Measurements from ENCODE around the gene RASL10A.

RASL10A gene

DNA sequence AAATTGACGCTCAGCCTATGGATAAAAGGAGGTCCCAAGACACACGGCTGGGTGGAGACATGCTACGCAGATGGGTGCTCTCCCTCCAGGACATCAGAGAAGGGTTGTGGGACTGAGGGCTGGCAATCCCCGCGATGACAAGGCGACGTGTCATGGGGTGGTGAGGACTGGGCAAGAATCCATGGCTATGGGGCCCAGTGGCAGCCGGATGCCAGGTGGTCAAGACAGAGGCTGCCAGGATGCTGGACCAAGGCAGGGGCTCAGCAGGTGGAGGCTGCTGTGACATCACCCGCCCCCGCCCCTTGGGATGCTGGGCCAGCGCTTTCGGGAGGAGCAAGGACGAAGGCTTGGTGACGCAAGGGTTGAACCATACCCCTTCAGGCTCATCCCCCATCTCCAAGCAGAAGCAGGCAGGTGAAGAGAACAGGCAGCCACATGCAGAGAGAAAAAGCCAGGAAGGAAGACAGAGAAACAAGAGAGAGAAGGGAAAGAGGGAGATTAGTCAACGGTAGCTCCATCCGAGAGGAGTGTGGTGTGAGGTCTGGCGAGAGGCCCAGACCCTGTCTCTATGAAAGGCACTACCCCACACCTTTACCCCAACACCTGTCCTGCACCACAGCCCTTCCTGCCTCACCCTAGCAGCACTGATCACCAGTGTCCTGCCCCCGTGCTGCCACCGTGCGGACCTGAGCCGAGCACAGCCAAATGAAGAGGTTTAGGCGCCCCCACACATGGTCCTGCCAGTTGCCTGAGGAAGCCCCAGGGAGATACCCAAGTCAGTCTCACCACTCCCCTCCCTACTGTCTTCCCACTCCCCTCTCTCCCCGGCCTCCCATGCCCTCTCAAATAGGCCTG is 24.1 kb upstream of the RASL10A start:
- DNase-seq (ENCODE audit: extremely low spot score, insufficient read length, low read depth) (no peak), FAIRE-seq (no peak)

GRCh38 chr22:29338398-29338797 is 22.9 kb upstream of the RASL10A start:
- DNase-seq (ENCODE audit: extremely low spot score, insufficient read length, low read depth) (no peak), FAIRE-seq (no peak)

GRCh38 chr22:29337631-29338284 is 22.3 kb upstream of the RASL10A start:
- DNase-seq (ENCODE audit: extremely low spot score, insufficient read length, low read depth) = no peak
- FAIRE-seq = no peak

DNA sequence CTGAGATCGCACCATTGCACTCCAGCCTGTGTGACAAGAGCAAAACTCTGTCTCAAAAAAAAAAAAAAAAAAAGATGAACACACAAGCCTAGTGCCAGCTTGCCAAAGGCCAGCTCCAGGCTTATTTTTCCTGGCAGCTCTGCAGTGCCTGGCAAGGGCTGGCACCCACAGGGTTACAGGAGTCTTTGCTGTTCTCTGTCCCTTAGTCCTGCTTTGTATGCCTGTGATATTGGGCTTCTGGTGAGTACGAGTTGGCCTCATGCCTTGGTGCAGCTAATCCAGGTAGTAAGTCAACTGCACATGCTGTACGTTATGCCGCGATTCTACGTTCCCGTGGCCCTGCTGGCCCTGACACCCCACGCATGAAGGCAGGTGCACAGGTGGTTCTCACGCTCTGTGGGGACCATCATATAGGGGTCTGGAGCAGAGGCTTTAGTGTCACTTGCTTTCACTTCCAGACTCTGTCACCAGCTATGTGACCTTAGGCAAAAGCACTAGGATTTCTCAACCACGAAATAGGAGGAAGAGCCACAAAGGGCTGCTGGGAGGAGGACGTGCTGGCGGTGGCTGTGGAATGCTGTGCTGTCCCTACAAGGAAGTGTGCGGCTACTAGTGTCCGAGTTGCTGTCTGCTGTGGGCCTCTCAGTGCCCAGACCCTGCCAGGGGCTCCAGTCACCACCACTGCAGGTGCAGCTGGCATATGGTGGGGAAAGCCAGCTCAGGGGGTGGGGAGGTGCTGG is 21.4 kb upstream of the RASL10A start:
- FAIRE-seq (no peak), DNase-seq (ENCODE audit: extremely low spot score, insufficient read length, low read depth) (no peak)

DNA sequence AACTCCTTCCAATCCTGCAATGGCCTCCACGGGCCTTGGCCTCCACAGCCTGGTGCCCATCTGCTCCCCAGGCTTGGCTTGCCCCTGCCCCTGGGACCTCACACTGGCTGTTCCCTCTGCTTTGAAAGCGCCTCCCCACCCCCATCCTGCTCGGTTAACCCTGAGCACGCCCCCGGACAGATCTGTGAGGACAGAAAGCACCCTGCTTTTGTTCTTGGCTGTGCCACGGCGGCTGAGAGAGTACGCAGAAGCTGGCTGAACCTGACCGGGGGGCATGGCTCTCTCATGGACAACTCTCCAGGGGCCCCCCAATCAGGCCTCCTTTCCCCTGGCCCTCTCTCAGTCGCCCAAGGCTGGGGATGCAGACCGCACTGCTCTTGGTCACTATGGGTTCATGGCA is 20.2 kb upstream of the RASL10A start:
- DNase-seq (ENCODE audit: extremely low spot score, insufficient read length, low read depth) = no peak
- FAIRE-seq = no peak

- FAIRE-seq (no peak), DNase-seq (ENCODE audit: extremely low spot score, insufficient read length, low read depth) (no peak)
These were observed 19.3 kb upstream of the RASL10A start for GRCh38 chr22:29334696-29335344.

DNA sequence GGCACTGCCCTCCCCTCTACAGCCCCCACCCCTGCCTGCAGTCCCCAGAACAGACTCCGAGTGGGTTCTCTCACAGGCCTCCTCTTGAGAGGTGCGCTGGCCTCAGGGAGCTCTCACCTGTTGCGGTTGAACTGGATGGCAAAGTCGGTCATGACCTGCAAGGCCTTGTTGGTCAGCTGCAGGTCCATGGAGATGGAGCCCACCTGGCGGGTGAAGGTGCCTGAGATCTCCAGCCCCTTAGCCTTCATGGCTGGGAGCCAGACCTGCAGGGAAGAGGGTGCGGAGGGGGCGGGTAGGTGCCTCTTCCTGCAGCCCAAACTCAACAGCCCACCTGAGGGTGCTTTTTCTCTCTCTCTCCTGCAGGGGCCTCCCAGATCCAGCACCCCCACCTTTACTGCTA is 18.7 kb upstream of the RASL10A start:
- FAIRE-seq (no peak), DNase-seq (ENCODE audit: extremely low spot score, insufficient read length, low read depth) (no peak)

- FAIRE-seq (no peak), DNase-seq (ENCODE audit: extremely low spot score, insufficient read length, low read depth) (no peak)
These were observed 17.5 kb upstream of the RASL10A start for GRCh38 chr22:29332886-29333496.

- no peak for FAIRE-seq
These were observed 16.3 kb upstream of the RASL10A start for GRCh38 chr22:29331658-29332300.

DNA sequence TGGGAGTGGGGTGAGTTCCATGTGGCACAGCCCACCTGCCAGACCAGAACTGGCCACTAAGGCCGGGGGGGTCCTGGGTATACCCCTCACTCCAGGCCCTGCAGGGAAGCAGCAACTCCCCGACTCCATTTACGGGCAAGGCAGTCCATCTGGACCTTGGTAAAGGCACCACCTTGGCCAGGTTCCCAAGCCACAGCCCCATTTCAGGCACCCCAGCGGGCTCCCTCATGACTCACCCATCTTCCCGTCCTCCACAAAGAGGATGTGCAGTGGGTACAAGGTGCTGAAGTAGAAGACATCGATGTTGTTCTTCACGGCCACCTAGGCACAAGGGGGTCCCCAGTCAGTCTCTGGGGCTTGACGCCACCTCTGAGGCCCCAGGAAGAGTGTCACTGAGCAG is 15.7 kb upstream of the RASL10A start:
- DNase-seq (ENCODE audit: extremely low spot score, insufficient read length, low read depth) (no peak), FAIRE-seq (no peak)

More at GRCh38 chr22:29331658-29332300, 16.3 kb upstream of the RASL10A start:
- DNase-seq (ENCODE audit: extremely low spot score, insufficient read length, low read depth) = no peak

- DNase-seq (ENCODE audit: extremely low spot score, insufficient read length, low read depth) (no peak), FAIRE-seq (no peak)
These were observed 15.3 kb upstream of the RASL10A start for GRCh38 chr22:29330753-29331152.

DNA sequence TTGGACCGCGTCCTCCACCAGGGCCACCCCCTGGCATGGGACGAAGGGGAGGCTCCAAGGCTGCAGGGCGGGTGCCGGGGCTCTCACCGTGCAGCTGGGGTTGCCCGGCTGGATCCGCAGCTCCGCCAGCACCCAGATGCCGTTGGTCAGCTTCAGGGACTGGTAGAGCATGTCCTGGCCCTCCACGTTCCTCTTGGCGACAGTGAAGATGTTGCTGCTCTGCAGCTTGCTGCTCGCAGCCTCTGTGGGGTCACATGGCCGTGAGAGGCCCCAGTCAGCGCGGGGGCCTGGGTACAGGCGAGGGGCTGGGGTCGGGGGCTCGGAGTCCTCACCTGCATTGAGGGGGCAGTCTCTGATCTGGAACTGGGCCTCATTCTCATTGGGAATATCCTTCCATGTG is 14.8 kb upstream of the RASL10A start:
- DNase-seq (ENCODE audit: extremely low spot score, insufficient read length, low read depth) (no peak), FAIRE-seq (no peak)

DNA sequence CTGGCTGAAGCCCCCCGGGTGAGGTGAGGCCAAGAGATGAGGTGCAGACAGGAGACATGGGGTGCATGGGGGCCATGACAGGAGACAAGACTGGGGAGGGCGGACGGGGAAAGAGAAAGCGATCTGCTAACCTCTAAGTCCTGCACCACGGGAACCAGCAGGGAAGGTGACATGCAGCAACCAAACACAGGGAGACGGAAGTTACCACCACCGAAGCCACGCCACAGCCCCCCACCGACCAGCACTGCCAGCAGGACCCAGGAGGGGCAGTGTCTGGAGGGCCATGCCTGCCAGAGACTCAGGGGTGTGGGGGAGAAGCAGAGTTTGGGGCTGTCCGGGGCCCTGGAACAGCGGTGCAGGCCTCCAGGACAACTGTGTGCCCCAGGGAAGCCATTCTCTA is 14.1 kb upstream of the RASL10A start:
- no peak for DNase-seq (ENCODE audit: extremely low spot score, insufficient read length, low read depth)
- FAIRE-seq = no peak

- FAIRE-seq (no peak), DNase-seq (ENCODE audit: extremely low spot score, insufficient read length, low read depth) (no peak)
These were observed 13.3 kb upstream of the RASL10A start for GRCh38 chr22:29328566-29329500.

DNA sequence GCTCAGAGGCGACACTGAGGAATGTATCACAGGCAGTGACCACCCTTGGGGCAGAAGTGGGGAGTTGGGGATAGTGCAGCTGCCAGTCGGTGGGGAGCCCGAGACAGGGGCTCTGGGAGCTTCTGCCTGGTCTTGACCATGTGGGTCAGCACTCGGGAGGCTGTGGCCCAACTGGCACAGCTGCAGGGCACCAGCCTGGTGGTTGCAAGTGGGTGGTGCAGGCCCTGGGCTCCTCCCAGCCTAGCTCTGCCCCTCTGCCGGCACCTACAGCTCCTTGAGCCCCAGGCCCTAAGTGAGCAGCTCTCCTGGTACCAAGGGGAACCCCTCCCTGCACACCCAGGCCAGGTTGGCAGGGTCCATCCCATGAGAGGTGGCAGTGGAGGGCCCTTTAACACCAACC is 12.6 kb upstream of the RASL10A start:
- no peak for FAIRE-seq
- no peak for DNase-seq (ENCODE audit: extremely low spot score, insufficient read length, low read depth)

DNA sequence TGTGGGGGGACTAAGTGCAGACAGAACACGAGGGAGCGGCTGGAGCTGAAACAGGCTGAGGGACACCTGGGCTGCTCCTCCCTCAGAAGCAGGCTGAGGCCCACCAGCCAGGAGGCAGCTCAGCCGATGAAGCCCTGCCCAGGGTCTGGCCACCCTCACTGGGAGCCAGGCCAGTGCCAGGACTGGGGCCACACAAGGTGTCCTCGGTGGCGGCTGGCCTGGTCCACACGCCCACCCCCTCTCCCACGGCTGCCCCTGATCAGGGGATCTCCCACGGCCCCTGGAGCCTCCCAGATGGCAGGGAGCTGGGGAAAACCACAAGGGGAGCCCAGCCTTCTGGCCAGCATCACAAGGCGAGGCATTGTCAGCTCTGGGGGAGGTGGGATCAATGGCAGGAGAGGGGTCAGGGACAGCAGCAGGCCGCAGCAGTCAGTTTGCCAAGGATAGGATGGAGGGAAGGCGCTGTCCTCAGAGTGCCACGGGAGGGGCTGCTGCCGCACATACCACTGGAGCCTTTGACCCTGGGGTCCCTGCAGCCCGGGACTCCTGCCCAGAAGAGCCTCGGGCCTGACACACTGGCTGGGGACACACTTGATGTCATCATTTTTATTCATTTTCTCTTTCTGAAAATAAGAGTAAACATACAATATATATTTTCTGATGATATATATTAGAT is 11.7 kb upstream of the RASL10A start:
- FAIRE-seq (no peak), DNase-seq (ENCODE audit: extremely low spot score, insufficient read length, low read depth) (no peak)

DNA sequence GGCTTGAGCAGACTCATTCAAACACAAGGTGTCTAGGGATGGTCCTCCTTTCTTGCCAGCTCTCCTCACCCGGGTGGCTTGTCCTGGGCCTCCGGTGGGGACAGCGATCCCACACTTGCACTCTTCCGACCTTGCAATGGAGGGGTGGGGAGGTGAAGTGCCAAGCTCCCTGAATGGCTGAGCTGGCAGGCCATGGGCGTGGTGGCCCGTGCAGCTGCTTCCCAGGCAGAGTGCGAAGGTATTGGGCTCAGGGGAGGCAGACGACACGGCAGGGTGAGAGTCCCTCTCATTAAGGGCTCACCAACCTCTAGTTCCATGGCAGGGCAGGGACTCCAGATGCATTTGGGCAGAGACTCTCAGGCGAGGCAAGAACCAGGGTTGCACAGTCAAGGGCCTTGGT is 11.0 kb upstream of the RASL10A start:
- FAIRE-seq = no peak
- no peak for DNase-seq (ENCODE audit: extremely low spot score, insufficient read length, low read depth)

DNA sequence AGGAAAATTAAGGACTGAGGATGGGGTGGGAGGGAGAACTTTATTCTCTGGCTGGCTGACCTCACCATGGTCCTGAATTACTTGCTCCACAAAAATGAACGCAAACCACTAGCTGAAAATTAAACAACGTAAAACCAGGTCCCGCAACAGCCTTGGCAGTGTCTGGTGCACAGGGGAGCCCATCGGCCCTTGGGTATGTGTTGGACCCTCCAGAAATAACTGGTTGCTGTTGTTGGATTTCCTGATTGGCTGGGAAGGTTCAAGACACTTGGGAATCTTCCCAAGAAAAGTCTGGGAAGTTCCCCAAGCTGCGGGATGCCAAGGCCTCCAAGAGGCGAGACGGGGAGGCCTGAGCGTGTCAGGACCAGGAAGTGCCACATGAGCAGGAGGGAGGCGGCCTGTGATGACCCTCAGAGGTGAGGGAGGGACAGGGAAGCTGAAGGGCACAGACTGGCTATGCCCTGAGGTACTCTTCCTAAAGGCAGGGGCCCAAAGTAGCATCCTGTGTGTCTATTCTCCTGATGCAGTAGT is 10.4 kb upstream of the RASL10A start:
- FAIRE-seq = no peak
- no peak for DNase-seq (ENCODE audit: extremely low spot score, insufficient read length, low read depth)
